HG02943 (cell line): ENCODE results near the gene TEX30.

Source experiments
- ATAC-seq: cut with Tn5 transposase; IDR thresholded peaks from one replicate; pipeline ENCODE4 v1.9.1; 2021; ENCODE audit warnings: mild to moderate bottlenecking, low read depth, moderate library complexity; ENCODE audit not compliant: unreplicated experiment

The TEX30 gene

GRCh38 chr13:102721800-102722231 is 51.8 kb downstream of the TEX30 start:
- ATAC-seq: no peak

- no peak for ATAC-seq
Measured at GRCh38 chr13:102718746-102719145, 54.8 kb downstream of the TEX30 start.
